NCI-H460 (cell line): ENCODE results near the gene RHBG. TPM values are rescaled to one million over a fixed set of nuclear protein-coding genes. Genes with fewer than 3 reads are reported as not detected.

Experiments used
- DNase-seq: peaks from one replicate; pipeline ENCODE4 v3.0.0-alpha.2; 2016; ENCODE audit warnings: low read depth; ENCODE audit errors: extremely low read depth
- total RNA-seq: library from RNA; depleted of rRNA; stranded (reverse); fragments of >200 nt; shearing (Covaris generic); gene quantifications from 2 replicates; pipeline ENCODE4 v1.2.3, GENCODE V29; 2014

The RHBG gene
- total RNA-seq, 1 experiment from 2014 or later = not detected

DNA sequence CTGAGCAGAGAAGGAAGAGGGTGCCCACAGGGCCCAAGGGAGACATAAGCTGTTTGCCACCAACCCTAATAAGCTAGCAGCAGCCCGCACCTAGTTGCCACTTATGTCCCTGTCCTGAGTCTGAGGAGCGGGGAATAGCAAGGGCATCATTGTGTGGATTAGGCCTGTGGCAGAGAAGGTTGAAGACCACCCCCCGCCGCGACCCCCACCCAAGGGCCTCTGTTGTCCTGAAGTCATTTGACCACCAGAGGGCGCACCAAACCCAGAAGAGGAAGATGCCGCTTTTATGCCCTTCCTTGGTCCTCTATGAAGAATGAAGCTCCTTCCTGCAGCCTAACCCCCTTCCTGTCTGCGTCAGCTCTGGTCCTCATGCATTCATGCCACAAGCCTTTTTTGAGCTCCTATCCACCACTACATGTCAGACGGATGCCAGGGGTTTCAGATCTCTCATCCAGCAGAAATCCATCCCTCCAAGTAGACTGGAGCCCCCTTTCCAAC lies 16.6 kb downstream of the RHBG start:
- DNase-seq = peak; percentile 68

DNA sequence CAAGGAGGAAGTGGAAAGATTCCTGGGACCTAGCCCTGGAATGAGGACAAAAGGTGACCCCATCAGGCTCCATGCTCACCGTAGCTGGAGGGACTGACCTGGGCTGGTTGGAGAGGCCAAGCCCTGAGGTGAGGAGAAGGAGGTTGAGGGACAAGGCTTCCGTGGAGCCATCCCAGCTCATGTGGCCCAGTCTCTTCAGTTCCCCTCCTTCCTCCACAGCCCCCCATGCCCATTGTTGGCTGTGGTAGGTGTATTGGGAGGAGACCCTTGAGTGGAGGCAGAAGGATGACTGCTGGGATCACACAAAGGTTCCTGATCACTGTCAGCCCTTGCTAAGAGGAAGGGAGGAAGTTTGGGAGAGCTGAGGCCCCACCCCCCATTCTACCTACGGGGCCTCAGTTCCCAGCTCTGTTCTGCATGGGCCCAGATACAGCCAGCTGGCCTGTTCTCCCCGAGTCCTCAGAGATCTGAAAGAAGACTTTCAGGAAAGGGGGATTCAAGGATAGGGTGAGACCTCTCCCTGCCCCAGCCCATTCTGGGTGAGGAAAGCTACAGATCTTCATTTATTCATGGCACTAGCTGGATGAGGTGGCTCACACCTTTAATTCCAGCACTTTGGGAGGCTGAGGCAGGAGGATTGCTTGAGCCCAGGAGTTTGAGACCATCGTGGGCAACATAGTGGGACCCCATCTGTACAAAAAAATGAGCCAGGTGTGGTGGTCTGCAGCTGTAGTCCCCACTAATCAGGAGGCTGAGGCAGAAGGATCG lies 17.3 kb downstream of the RHBG start:
- DNase-seq = no peak

DNA sequence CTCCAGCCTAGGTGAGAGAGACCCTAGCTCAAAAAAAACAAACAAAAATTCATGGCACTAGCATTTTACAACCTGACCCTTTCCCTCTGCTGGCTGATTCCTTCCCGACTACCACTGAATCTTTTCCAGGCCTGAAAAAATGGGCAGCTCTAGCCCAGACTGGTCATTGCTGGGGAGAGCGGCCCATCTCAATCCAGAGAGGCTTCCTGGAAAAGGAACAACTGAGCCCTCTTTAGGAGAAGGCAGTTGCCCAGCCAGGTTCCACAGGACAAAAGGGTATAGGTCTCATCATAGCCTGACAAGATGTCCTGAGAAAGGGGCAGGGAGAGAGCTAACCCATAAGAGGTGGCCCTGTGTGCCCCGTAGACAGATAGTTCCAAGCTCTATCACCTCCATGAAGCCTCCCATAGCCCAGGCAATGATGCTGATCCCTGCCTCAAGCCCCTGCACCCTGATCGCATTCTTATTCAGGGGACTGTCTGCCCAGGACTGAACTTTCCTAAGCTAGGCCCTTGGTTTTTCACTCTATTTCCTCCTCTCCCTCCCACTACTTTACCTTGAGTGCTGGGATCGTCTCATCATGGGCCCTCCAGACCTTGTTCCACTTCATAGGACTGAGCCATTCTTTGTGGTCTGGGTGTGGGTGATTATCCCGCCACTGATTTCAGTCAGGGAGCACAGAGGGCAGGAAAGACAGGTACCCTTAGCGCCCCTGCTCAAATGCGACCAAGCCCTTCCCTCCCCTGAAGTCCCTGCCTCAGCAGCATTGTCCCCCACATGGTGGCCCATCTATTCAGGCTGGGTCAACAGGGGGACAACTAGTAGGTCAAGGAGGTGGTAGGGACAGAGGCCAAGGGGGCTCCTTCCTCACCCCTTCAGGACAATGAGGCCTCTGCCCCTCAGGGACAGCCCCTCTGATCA lies 18.2 kb downstream of the RHBG start:
- no peak for DNase-seq

DNA sequence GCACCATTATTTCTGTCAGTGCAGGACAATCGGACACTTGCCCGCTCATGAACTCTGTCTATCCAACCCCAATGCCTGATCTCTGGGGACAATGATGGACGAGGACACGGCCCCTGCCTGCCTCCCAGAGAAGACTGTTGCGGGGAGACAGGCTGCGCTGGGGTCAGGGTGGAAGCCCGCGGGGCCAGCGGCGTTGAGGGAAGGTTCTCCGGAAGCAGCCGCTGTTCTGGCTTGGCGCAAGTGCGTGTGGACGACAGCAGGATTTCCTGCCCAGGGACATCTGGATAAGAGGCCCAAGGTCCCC lies 18.8 kb downstream of the RHBG start:
- DNase-seq = no peak

DNA sequence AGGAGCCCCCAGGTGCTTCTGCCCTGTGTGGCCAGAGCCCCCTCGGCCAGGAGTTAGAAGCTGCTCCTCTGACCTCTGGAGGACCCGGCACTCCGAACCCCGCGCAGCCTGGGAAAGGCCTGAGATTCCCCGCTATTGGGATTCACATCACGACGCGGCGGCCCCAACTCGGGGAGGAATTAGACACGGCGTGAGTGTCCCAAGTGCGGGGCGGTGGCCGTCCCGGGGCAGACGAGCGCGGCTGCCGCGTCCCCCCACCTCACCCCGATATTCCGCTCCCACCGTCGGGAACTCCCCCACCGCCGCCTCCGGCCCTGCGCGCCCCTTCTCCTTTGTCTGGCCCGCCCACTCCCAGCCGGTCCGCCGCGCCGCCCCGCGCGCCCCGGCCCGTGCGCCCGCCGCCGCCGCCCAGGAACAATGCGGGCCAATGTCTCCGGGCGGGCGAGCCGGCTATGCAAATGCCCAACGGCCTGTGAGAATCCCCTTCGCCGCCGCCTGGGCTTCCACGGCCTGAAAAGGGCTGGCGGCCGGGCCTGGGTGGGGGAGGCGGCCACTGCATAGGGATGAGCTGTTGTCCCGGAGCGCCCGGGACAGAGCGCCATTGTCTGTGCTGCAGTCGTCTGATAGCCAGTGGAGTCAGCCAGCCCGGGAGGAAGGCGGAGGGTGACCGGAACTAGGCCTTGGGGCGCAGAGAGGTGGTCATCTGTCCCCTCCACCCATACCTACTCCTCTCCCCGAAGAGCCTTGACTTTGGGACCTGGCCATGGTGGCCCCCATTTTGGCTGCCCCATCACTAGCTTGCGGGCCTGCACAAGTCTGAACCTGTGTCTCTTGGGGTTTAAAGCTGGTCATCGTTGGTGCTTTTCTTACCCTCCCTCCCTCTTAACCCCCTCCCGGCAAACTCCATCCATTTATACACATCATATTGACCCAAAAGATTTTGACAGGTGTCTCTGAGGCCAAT lies 19.4 kb downstream of the RHBG start:
- no peak for DNase-seq

DNA sequence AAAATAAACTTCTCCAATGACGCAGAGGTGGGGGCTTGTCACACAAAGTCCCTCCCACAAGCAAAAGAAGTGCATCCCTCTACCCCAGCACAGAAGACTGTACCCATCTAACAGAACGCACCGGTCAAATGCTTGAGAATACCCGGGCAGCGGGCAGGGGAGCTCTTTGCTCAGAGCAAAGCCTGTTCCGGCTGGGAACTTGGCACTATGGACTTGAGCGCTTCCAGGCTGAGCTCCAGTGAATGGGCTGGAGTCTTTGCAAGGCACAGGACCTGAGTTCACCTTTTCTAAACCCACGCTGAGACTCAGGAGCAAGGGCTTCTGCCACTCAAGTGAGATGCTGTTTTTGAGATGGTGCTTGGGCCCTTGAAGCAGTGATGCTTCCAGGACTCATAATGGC lies 20.3 kb downstream of the RHBG start:
- DNase-seq = no peak

DNA sequence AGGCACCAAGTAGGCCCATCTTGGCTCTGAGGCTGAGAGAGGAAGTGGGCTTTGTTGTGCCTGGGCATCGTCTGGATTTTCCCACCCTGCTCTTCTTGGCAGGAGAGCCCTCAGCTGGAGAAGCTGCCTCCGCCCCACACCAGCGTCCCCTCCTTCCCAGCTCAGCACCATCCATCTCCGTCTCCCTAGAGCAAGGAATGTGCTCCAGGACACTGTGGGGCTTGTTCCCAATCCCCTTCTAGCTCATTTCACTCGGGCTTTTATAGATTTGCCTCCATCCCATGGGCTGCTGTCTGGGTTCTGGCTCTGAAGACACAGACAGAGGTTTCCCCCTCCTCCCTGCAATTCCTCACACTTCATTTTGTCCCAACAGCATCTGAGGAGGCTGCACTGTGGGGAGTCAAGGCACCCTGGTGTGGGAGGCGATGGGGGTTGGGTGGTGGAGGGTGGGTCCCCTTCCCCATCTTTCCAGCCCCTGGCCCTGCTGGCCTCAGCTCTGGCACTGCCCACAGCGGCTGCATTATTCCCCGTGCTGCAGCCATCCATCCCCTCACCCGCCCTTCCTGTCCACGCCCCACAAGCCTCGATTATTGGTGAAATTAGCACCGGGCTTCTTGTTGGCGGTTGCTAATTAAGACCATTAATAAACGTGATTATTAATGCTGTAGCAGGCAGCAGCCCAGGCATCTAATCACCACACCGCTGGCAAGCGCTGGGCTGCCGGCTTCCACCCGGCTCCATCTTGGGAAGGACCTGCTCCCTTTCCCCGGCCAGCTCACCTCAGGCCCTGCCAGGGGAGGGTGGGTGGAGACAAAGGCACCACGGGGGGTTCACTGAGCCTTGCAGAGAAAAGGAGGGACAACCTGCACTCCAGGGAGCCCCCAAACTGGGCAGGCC lies 21.7 kb downstream of the RHBG start:
- DNase-seq = no peak

DNA sequence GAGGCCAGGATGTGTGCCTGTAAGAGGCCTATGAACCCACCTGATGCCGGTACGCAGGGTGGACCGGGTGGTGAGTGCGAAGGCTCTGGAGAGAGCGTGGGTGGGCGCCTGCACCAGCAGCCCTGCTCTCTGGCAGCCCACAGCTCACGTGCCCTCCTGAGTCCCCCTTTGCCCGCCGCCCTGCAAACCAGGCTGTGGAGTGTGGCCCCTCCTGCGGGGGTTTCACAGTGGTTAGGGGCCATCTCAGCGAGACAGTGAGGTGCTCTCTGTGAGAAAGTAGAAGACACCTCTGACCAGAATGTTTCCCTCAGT lies 22.3 kb downstream of the RHBG start:
- DNase-seq = no peak

DNA sequence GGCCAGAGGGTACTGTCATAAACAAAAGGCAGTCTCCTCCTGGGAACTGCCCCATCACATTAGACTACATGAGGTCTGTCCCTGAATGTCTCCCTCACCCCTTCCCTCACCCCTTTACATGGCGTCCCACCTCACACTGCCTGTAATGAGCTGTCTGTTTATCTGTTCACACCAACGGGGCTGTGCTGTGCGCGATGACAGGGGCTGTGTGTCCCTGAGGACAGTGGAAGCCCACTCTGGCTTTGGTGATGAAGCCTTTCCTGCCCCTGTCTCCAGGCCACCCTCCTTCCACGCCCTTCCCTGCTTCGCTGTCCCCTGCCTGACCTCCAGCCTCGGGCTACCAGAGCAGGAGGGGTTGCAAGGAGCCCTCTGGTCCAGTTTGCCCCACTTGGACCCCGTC lies 22.7 kb downstream of the RHBG start:
- no peak for DNase-seq

DNA sequence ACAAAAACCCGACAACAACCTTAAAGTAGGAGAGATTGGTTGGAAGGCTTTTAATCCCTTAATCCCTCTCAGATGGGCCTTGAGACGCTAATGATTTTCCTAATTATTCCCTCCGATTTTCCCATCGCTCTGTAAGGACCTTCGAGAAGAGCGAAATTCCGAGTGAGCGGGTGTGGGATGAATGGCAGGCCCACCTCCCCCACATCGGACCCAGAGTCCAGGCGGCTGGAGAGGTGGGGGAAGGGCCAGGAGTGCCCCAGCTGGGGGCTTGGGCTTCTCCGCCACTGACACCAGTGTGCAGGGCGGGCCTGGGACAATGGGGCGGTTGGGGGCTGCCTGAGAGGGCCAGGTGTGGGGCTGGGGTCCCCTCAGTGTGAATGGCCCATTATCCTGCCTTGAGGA lies 23.4 kb downstream of the RHBG start:
- no peak for DNase-seq

DNA sequence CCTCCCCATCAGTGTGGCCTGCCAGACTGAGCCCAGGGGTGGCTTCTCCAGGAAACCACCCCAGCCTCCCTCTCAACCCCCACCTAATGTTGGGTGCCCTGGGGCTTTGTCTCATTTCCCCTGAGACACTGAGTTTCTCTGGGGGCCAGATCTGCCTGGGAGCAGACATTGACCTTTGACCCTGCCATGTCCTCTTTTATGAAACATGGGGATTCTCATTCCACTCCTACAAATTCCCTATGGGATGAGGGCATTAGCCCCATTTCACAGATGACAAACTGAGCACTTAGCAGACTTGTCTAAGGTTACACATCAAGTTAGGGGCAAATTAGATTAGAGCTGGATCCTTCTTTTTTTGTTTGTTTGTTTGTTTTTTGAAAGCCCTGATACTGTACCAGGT lies 24.1 kb downstream of the RHBG start:
- no peak for DNase-seq

DNA sequence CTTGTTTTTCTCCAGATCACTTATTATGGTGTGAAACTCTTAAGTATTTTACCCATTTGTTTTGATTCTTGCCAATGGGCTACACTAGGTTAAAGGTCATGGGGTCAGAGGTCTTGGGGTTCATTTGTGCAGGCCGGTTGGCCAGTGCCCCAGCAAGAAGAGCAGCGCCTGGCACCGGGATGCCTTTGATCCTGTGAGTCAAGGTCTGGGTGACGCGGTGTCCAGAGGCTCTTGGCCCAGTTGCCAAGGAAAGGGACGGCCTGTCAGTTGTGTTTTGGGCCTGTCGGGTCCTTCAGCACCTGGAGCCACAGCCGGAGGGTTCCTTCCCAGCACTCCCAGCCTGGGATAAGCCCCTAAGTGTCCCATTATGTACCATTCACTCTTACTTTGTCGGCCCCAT lies 25.1 kb downstream of the RHBG start:
- no peak for DNase-seq

DNA sequence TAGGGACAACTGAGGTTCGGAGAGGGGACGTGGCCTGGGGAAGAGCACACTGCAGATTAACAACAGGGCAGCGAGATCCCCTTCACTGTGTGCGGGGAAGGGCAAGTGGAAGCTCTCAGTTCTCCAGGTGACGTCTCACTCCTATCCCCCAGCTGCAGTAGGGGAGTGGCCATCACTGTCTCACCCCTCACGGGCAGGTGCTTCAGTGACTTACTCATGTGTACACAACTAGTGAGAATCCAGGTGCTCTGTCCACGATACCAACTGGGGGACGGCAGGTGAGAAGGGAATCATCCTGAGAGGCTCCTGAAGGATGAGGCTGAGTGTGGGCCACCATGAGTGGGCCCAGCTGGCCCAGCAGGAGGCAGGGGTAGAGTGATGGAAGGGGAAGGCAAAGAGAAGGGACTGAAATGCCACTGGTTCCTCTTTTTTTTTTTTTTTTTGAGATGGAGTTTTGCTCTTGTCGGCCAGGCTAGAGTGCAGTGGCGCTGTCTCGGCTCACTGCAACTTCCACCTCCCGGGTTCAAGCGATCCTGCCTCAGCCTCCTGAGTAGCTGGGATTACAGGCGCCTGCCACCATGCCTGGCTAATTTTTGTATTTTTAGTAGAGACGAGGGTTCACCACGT lies 25.9 kb downstream of the RHBG start:
- DNase-seq = no peak

DNA sequence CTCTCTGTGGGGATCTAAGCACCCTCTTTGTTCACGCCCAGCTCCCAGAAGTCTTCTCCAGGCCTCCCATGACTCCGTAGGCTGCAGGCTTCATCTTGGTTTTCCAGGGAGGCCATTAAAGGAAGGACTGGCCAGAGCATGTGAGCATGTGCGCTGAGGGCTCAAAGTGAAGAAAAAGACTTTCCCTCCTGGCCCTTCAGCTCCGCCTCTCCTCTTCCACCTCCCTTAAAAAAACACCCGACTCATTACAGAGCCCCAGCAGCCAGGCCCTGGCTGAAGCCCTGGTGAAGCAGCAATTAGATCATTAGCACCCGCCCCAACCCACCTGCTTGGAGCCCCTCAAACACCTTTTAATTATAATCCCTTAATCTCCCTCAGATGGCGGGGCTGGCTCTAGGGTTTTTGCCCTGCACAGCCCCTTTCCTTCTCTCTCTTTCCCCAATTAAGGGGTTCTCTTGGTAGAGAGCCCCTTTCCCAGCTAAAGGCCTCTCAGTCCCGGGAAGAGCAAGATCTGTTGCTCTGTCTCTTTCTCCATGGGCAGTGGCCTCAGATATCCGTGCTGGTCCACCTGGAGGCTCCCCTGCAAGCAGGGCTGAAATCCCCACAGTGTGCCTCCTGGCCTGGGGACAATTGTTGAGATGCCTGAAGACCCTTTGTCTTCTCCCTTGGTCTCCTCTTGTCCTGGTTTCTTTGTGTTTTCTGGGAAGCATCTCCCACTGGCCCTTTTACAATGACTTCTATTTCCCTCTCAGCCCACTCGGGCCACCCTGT lies 30.5 kb downstream of the RHBG start:
- no peak for DNase-seq

DNA sequence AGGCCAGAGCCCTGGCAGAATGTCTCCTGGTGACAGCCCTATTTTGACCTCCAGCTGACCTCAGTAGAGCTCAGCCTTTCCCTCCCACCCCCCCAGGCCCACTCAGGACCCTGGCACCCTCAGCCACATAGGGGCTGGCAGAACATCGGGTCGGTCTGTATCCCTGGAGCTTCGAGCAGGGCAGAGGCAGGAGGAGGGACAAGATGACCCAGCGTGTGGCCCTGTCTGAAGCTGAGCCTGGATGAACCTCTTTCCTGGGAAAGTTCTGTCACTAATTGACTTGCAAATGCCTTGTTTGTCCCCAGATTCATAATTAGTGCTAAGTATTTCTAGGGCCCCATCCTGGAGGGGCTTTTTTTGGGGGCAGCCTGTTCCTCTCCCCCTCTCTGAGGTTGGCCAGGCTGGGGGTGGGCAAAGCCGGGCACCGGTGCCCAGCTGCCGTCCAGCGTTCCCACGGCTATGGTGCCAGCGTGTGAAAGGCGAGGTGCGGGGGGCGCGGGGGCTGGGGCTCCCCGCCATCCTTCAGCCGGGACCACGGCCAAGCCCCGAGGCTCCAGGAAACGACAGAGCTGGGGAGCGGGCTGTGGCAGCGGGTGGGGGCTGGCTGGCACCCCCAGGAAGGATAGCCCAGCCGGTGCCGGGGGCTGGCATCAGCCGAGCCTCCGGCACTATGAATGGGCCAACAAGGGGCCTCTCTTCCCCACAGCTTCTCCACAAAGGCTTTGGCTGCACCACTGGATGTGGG lies 31.4 kb downstream of the RHBG start:
- no peak for DNase-seq

DNA sequence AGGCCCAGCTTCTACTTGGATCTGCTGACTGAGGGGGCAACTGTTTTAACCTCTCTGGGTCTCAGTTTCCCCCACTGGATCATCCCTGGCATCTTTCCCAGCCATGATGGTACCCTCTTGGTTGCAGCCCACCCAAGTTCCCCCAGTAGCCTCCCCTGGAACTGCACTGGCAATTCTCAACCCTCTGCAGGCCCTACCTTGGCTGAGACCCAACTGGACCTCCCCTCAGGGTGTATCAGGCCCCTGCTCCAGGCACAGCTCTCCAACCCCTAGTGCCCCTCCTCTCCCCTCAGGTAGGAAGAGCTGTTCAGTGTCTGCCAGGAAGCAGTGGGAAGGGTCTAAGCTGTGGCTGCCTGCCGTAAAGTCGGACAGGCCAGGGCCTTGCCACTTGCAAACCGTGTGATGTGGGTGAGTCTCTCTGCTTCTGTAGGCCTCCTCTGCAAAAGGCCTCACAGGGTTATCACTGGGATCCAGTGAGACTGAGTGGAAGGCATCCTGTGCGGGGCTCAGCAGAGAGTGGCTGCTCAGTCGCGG lies 32.1 kb downstream of the RHBG start:
- no peak for DNase-seq

DNA sequence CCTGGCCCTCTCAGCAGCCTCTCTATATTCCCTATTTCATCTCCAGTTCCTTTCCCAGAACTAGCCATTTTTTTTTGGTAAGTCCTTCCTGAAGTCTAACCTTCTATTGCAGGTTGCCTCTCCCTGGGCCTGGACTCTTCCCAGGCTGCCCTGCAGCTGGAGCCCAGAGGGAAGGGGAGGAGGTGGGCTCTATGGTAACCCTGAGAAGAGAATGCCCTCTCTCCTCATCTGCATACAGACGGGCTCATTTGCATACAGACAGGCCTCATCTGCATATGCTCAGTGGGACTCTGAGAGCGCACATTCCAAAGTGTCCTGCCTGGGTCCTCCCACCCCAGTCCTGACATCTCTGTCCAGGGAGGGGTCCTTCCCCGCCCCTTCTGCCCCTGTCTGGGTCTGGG lies 32.7 kb downstream of the RHBG start:
- no peak for DNase-seq
